KBM-7 (cell line): ENCODE results near the gene NAPA.

Source experiments
- DNase-seq: peaks from one replicate; pipeline ENCODE4 v3.0.0-alpha.2; 2015
- in situ Hi-C: fragments of 300-500 bp; cut with MboI; formaldehyde crosslinking; loops from 2 replicates; pipeline ENCODE4 v1.14.3; 2020; ENCODE audit warnings: low sequenced_read_pairs, low pct_unique_long_range_greater_than_20kb, mixed read lengths

Gene NAPA

GRCh38 chr19:47507012-47507411 is 7.9 kb downstream of the NAPA start:
- no peak for DNase-seq
- in situ Hi-C loops = no loop called here

GRCh38 chr19:47506459-47506858 is 8.4 kb downstream of the NAPA start:
- DNase-seq = no peak
- in situ Hi-C loops = no loop called here

- in situ Hi-C loops = no loop called here
- DNase-seq = no peak
These were observed 9.4 kb downstream of the NAPA start for GRCh38 chr19:47505506-47505905.

- in situ Hi-C loops = no loop called here
- DNase-seq = no peak
These were observed 11.1 kb downstream of the NAPA start for GRCh38 chr19:47503826-47504150.

- in situ Hi-C loops = no loop called here
- no peak for DNase-seq
These were observed 11.6 kb downstream of the NAPA start for GRCh38 chr19:47503130-47503825.

GRCh38 chr19:47499863-47500830 is 14.7 kb downstream of the NAPA start:
- DNase-seq = no peak
- in situ Hi-C loops = no loop called here

- in situ Hi-C loops = no loop called here
These were observed 15.5 kb downstream of the NAPA start for GRCh38 chr19:47499371-47499770.

GRCh38 chr19:47498561-47498960 is 16.3 kb downstream of the NAPA start:
- DNase-seq = no peak
- in situ Hi-C loops = no loop called here

More at GRCh38 chr19:47499371-47499770, 15.5 kb downstream of the NAPA start:
- no peak for DNase-seq

GRCh38 chr19:47497821-47498520 is 16.9 kb downstream of the NAPA start:
- DNase-seq = no peak

GRCh38 chr19:47497050-47497766 is 17.7 kb downstream of the NAPA start:
- DNase-seq = no peak
- in situ Hi-C loops = no loop called here

More at GRCh38 chr19:47497821-47498520, 16.9 kb downstream of the NAPA start:
- in situ Hi-C loops = no loop called here

- no peak for DNase-seq
- in situ Hi-C loops = no loop called here
These were observed 19.1 kb downstream of the NAPA start for GRCh38 chr19:47495478-47496372.

GRCh38 chr19:47494729-47495128 is 20.1 kb downstream of the NAPA start:
- in situ Hi-C loops = no loop called here
- no peak for DNase-seq

GRCh38 chr19:47494211-47494547 is 20.7 kb downstream of the NAPA start:
- no peak for DNase-seq
- in situ Hi-C loops = no loop called here

GRCh38 chr19:47493378-47494210 is 21.3 kb downstream of the NAPA start:
- DNase-seq = no peak
- in situ Hi-C loops = no loop called here

- in situ Hi-C loops = no loop called here
These were observed 22.1 kb downstream of the NAPA start for GRCh38 chr19:47492571-47493377.

GRCh38 chr19:47492137-47492533 is 22.7 kb downstream of the NAPA start:
- in situ Hi-C loops = no loop called here
- DNase-seq = no peak

More at GRCh38 chr19:47492571-47493377, 22.1 kb downstream of the NAPA start:
- no peak for DNase-seq
